Endothelial cell (in vitro differentiated cells): ENCODE measurements around the gene PTPRE. TPM values are rescaled to one million over a fixed set of nuclear protein-coding genes. Genes with fewer than 3 reads are reported as not detected.

Experiments used
- DNase-seq: peaks from one replicate; pipeline ENCODE4 v3.0.0; 2021; ENCODE audit warnings: low spot score
- H3K27ac Mint-ChIP-seq: one replicate; pipeline ENCODE4 v1.8.0; 2021; ENCODE audit warnings: mixed read lengths, inconsistent platforms; ENCODE audit not compliant: unreplicated experiment
- H3K27me3 Mint-ChIP-seq: one replicate; pipeline ENCODE4 v1.8.0; 2021; ENCODE audit warnings: mild to moderate bottlenecking, moderate library complexity, mixed read lengths, inconsistent platforms; ENCODE audit not compliant: unreplicated experiment
- H3K36me3 Mint-ChIP-seq: one replicate; pipeline ENCODE4 v1.8.0; 2021; ENCODE audit warnings: mild to moderate bottlenecking, low read depth, mixed read lengths, inconsistent platforms; ENCODE audit not compliant: unreplicated experiment
- H3K4me1 Mint-ChIP-seq: one replicate; pipeline ENCODE4 v1.8.0; 2021; ENCODE audit warnings: mild to moderate bottlenecking, mixed read lengths, inconsistent platforms; ENCODE audit not compliant: unreplicated experiment
- H3K4me3 Mint-ChIP-seq: one replicate; pipeline ENCODE4 v1.8.0; 2021; ENCODE audit warnings: mild to moderate bottlenecking, mixed read lengths, inconsistent platforms; ENCODE audit not compliant: unreplicated experiment
- H3K9me3 Mint-ChIP-seq: one replicate; pipeline ENCODE4 v1.8.0; 2021; ENCODE audit warnings: mixed read lengths, inconsistent platforms; ENCODE audit not compliant: unreplicated experiment
- CTCF ChIP-seq: fragments of 200-600 bp; sonication (generic); IDR thresholded peaks from one replicate; pipeline ENCODE4 v1.5.0; 2021; ENCODE audit warnings: antibody characterized with exemption; ENCODE audit not compliant: unreplicated experiment
- total RNA-seq: library from RNA; stranded (reverse); fragmentation: NEBNext Ultra II Directional; extraction: Animal tissue kit (Norgen Biotek cat#: 25700); gene quantifications from one replicate; pipeline ENCODE4 v1.2.1, GENCODE V29; 2021; ENCODE audit not compliant: unreplicated experiment

PTPRE gene
- total RNA-seq, 1 donor from 2014 or later = 117 TPM

GRCh38 chr10:127982601-127983000 is 75.7 kb downstream of the PTPRE start:
- Mint-ChIP-seq H3K4me3 (no peak overlapping the region), H3K27me3 (peaks cover 4% of the 10 kb centered on the region), H3K4me1 (peaks cover 52% of the 10 kb centered on the region), H3K9me3 (no peaks in the 10 kb centered on the region), H3K27ac (no peak overlapping the region), H3K36me3 (peaks cover 36% of the 10 kb centered on the region)
- no peak for TF ChIP-seq CTCF
- no peak for DNase-seq

GRCh38 chr10:127983344-127984100 is 76.6 kb downstream of the PTPRE start:
- Mint-ChIP-seq H3K27ac (no peak overlapping the region), H3K4me3 (peak overlapping the region; percentile 49), H3K4me1 (peaks cover 52% of the 10 kb centered on the region), H3K9me3 (no peaks in the 10 kb centered on the region), H3K27me3 (peaks cover 4% of the 10 kb centered on the region), H3K36me3 (peaks cover 36% of the 10 kb centered on the region)
- TF ChIP-seq CTCF = no peak
- DNase-seq = no peak

GRCh38 chr10:127984945-127985344 is 78.0 kb downstream of the PTPRE start:
- peak overlapping the region; percentile 55 for H3K27ac Mint-ChIP-seq
- H3K36me3 Mint-ChIP-seq = peaks cover 33% of the 10 kb centered on the region
- peak overlapping the region; percentile 82 for H3K4me3 Mint-ChIP-seq
- DNase-seq = no peak
- peaks cover 4% of the 10 kb centered on the region for H3K27me3 Mint-ChIP-seq
- H3K9me3 Mint-ChIP-seq = no peaks in the 10 kb centered on the region
- no peak for TF ChIP-seq CTCF
- peaks cover 53% of the 10 kb centered on the region for H3K4me1 Mint-ChIP-seq

- Mint-ChIP-seq H3K27ac (peak overlapping the region; percentile 95), H3K9me3 (no peaks in the 10 kb centered on the region), H3K4me1 (peaks cover 68% of the 10 kb centered on the region), H3K27me3 (peaks cover 4% of the 10 kb centered on the region), H3K36me3 (peaks cover 25% of the 10 kb centered on the region), H3K4me3 (no peak overlapping the region)
- no peak for TF ChIP-seq CTCF
- DNase-seq = no peak
Measured at GRCh38 chr10:127986531-127987466, 79.9 kb downstream of the PTPRE start.
